NCI-H1694 treated with DMSO at 0.1 percent for 48 hours (cell line): ENCODE results near the gene CCL16.
"Not testable (repeated sequence)": the region's sequence is repeated elsewhere in the genome, so short reads cannot be mapped to it uniquely, and the experiment has no call there.

Experiments
- DNase-seq: peaks from one replicate; lab custom pipeline; 2025; lab: John Stamatoyannopoulos, UW

Gene CCL16

DNA sequence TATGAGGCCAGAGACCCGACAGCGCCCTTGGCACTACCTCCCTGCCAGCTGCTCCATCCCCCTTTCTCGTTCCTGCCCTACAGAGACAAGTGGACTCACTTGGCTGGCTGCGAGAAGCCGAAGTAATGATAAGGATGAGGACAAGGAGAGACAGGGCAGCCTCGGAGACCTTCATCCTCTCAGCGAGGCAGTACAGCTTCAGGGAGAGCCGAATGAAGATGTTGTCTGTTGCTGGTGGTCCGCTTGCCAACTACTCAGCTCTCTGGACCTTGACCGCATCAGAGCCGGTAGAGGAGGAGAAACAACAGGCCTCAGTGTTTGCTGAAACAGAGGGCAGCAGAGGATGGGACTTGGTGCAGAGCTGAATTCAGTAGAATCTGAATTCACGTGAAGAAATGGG lies at the start of gene CCL16:
Gene CCL16 (minus strand): TSS at position 252 of the 400 bp plus-strand sequence. CDS start 77 bp downstream, at position 175.
- no peak for DNase-seq

DNA sequence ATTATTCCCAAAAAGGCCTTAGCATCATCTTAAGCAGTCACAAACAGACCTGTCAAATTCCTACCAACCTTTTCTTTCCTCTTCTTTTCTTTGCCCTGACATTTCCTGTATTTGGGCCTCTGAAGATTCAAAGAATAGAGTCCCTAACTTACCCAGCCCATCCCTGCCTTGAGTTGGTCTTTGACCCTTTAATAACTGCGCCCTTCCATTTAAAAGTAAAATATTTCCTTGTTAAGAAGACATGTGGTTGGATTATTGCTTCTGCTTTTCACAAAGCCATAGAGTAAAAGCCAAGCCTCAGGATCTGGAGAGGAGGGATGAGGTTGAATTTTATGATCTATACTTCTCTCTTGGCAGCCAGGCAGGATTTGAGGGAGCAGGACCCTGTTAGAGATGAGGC lies 49.7 kb upstream of the CCL16 start:
- DNase-seq: no peak

- DNase-seq: no peak
Observed at GRCh38 chr17:36027761-36028160, 46.5 kb upstream of the CCL16 start.

- no peak for DNase-seq
Observed at GRCh38 chr17:36024106-36024869, 43.0 kb upstream of the CCL16 start.

- DNase-seq: no peak
Observed at GRCh38 chr17:36019423-36019822, 38.1 kb upstream of the CCL16 start.

- no peak for DNase-seq
Observed at GRCh38 chr17:36017799-36018198, 36.5 kb upstream of the CCL16 start, which contains the start of gene CCL23. Gene CCL23 (minus strand): TSS chr17:36017972. CDS start chr17:36017897, 75 bp downstream.

DNA sequence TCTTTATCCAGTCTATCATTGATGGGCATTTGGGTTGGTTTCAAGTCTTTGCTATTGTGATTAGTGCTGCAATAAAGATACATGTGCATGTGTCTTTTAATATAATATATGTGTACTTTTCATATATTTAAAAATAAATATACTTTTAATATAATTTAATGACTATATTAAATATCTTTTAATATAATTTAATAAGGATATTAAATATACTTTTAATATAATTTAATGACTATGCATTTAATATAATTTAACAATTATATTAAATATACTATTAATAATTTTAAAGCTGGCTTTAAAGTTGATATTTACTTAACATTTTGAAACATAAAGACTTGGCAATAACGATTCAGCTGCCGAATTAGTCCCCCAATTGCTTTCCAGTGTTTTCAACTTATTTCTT lies 35.3 kb upstream of the CCL16 start:
- no peak for DNase-seq

DNA sequence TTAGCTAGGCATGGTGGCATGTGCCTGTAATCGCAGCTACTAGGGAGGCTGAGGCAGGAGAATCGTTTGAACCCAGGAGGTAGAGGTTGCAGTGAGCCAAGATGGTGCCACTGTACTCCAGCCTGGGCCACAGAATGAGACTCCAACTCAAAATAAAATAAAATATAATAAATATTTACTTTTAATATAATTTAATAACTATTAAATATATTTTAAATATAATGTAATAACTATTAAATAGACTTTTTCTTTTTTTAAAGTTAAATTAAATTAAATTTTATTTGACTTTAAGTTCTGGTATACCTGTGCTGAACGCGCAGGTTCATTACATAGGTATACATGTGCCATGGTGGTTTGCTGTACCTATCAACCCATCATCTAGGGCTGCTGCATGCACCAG lies 34.6 kb upstream of the CCL16 start:
- DNase-seq: not testable (repeated sequence)

GRCh38 chr17:36014946-36015345 lies 33.6 kb upstream of the CCL16 start:
- no peak for DNase-seq

DNA sequence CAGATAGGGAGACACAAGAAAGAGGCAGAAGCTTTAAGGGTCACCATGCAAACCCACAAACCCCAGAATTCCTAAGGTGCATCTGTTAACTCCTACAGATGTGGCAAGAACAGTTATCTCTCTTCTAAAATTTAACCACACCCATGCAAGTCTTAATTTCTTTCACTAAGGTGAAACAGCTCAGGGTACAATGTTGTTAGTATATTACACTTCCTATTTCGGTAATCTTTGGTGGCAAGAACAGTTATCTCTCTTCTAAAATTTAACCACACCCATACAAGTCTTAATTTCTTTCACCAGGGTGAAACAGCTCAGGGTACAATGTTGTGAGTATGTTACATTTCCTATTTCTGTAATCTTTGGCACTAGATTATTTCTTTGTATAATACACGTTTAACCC lies 29.9 kb upstream of the CCL16 start:
- DNase-seq: no peak

DNA sequence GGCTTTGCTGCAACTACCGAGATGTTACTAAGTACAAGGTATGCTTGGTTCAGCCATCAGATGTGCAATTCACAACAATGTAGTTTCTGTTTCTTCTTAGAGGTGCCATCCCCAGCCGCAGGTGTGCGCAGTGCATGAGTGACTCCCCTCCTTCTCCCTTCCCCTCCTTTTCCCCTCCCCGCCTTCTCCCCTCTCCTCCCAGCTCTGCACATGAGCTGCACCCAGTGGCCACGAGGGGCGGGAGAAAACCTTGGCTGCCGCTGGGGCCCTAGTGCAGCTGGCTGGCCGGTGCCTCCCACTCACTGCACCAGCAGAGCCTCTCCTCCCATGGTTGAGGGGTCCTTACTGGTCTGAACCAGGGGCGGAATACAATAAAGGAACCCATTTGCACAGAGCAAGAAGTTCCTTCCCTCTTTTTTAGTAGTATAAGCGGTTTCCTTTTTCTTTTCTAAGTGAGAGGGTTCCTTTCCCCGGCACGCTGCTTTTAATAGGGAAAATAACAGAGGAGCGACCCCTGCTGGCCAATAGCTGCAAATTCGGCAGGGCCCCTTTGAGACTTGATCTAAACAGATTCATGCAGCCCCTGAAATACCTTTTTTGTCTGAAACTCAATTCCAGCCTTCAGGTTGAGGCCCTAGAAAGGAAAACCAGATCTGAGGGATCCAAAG lies 27.8 kb upstream of the CCL16 start:
- no peak for DNase-seq

DNA sequence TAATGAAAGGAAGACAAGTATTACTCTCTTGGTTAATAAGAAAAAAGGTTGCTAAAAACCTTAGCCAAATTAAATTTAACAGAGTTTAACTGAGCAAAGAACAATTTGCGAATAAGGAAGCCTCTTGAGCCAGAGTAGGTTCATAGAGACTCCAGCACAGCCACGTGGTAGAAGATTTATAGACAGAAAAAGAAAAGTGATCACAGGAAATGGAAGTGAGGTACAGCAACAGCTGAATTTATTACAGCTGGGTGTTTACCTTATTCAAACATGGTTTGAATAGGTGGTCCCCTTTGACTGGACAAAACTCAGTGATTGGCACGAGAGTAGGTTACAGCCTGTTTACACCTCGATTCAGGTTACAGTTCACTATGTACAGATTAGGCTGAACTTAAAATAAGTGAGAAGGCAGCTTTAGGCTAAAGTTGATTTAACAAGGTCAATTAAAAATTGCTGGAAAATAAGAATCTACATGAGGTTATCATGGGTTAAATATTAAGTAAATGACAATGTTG lies 23.4 kb upstream of the CCL16 start:
- no peak for DNase-seq

DNA sequence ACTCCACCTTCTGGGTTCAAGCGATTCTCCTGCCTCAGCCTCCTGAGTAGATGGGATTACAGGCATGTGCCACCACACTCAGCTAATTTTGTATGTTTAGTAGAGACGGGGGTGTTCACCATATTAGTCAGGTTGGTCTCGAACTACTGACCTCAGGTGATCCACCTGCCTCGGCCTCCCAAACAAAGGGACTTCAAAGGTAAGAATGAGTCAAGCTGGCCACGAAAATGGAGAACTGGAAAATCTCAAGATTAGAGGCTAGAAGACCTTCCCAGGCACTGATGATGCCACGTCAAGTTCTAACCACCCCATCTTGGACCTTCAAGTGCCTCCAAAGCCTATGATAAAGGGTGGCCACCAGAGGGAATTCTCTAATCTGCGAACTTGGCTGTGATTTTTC lies 21.3 kb upstream of the CCL16 start:
- no peak for DNase-seq

DNA sequence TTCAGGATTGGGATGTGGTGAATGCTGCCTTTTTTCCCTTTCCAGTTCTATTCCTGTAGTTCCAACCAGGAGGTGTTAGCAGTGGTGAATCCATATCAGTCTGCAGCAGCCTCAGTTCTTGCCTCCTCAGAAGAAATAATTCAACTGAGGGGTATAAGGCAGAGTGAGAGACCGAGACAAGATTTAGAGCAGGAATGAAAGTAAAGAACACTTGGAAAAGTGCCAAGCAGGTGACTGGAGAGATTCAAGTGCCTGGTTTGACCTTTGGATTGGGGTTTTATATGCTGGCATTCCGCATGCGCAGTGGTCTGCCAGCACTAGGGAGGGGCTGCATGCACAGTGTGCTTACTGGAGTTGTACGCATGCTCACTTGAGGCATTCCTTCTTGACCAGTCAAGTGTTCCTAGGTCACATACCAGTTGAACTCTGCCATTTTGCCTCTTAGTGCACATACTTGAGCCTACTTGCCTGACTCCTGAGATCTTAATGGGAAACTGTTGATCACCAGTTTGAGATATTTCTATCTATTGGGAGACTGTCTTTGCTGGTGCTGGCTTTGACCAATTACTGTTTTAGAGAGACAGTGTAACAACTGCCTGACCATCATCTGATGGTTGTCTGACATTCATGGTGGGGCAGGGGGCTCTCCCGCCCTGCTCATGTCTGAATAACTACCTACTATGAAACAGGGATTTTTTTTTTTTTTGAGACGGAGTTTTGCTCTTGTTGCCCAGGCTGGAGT lies 20.7 kb upstream of the CCL16 start:
- no peak for DNase-seq

- DNase-seq: no peak
Observed at GRCh38 chr17:36001110-36001771, 19.9 kb upstream of the CCL16 start, which contains the start of gene CCL15. Gene CCL15 (minus strand): TSS chr17:36001553. CDS start chr17:36001492, 61 bp downstream.

GRCh38 chr17:36000732-36001109 lies 19.4 kb upstream of the CCL16 start:
- no peak for DNase-seq

DNA sequence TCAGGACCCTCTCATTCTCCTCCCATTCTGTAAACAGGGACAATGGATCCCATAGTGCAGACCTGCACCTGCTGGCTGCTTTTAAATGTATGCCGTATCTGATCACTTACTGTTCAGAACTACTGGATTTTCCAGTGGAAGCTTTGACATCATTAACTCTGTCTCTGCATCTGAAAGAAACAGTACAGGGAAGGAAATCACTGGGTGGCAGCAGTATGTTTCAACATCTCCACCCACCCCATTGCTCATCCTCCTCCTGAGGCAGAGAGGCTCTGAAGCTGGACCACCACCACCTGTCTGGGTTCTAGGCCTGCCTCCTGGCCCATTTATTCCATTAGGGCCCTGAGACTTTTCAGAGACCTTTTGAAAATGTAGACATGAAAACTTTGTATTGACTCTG lies 17.5 kb upstream of the CCL16 start:
- DNase-seq: no peak

DNA sequence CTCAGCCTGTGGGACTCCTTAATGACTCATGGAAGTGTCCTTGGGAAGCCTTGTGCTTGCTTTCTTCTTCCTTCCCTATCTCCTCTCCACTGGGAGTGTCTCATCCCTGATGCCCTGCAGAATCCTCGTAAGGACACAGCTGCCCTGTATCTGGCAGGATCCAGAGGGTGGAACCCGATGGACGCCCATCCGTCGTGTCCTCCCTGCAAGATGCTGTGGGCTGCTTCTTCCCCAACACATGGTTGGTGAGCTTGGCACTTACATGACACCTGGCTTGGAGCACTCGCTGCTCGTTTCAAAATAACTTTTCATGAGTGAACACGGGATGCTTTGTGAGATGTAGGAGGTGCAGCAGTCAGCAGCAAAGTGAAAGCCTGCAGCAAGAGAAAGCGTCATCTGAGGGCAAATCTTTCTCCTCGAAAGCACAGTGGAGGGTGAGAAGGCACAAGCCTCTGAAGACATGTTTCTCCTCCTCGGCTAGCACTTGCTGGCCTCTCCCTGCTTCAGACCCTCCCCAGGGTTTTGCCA lies 16.8 kb upstream of the CCL16 start:
- DNase-seq: no peak

DNA sequence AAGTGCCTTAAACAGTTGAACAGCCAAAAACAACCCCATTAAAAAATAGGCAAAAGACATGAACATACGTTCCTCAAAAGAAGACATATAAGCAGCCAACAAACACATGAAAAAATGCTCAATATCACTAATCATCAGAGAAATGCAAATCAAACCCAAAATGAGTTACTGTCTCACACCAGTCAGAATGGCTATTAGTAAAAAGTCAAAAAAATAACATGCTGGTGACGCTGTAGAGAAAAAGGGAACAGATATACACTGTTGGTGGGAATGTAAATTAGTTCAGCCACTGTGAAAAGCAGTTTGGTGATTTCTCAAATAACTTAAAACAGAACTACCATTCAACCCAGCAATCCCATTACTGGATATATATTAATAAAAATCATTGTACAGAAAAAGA lies 14.0 kb upstream of the CCL16 start:
- not testable (repeated sequence) for DNase-seq

DNA sequence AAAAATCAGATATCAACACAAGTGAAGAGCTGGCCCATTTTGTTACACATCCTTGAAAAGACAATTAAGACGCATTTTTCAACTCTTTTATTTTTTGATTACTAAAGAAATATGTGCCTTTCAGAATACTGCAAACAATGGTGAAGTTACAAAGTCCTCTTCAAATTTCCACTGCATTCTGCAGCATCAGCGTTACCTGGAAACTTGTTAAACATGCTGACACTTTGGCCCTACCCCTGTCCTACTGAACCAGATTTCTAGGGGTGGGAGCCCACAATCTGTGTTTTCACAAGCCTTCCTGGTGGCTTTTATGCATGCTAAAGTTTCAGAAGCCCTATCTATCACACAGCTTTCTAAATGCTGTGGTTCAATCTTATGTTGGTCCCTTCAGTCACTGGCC lies 9.8 kb upstream of the CCL16 start:
- DNase-seq: no peak

- no peak for DNase-seq
Observed at GRCh38 chr17:35988164-35988563, 6.9 kb upstream of the CCL16 start.

DNA sequence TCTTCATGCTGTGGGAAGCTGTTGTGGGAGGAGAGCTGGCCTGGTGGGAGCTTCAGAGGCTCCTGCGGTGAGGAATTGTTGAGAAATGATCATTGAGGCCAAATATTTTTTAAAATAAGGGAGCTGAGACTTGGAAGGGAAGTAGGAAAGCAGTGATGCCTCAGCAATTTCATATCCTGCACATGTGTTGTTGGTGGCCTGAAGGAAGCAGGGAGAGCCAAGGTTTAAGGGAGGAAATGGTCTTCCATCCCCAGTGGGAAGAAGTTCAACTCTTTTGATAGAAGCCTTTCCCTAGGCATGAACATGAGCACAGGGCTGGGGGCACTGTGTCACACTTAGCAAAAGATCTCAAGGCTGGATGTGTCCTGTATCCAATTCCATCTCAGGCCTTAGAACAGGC lies 5.3 kb upstream of the CCL16 start, which contains the start of gene CCL14:
Gene CCL14 (minus strand): TSS at position 87 of the 400 bp plus-strand sequence. CDS start 80 bp downstream, at position 7.
- no peak for DNase-seq
